Astrocyte of the spinal cord (primary cell): ENCODE results near the gene SGMS1.

Experiments
- DNase-seq: peaks from one replicate; pipeline ENCODE4 v3.0.0; 2011; ENCODE audit warnings: low read depth, low spot score
- H3K4me3 ChIP-seq: 2 replicates; pipeline ENCODE4 v1.5.1; 2011; ENCODE audit warnings: low read depth, mild to moderate bottlenecking, low read length, moderate library complexity
- in situ Hi-C: cut with HindIII; loops from 2 replicates; pipeline ENCODE4 v1.10.0; 2017; ENCODE audit warnings: low sequenced_read_pairs
- TF ChIP-seq, protein P1 (sequence below): IDR thresholded peaks from 2 replicates; pipeline ENCODE4 v1.5.1; 2012; ENCODE audit warnings: low read depth, mild to moderate bottlenecking, low read length, inconsistent platforms

Gene SGMS1

GRCh38 chr10:50558371-50558770 is 65.4 kb downstream of the SGMS1 start:
- H3K4me3 ChIP-seq = no peak overlapping the region
- TF ChIP-seq, protein P1, sequence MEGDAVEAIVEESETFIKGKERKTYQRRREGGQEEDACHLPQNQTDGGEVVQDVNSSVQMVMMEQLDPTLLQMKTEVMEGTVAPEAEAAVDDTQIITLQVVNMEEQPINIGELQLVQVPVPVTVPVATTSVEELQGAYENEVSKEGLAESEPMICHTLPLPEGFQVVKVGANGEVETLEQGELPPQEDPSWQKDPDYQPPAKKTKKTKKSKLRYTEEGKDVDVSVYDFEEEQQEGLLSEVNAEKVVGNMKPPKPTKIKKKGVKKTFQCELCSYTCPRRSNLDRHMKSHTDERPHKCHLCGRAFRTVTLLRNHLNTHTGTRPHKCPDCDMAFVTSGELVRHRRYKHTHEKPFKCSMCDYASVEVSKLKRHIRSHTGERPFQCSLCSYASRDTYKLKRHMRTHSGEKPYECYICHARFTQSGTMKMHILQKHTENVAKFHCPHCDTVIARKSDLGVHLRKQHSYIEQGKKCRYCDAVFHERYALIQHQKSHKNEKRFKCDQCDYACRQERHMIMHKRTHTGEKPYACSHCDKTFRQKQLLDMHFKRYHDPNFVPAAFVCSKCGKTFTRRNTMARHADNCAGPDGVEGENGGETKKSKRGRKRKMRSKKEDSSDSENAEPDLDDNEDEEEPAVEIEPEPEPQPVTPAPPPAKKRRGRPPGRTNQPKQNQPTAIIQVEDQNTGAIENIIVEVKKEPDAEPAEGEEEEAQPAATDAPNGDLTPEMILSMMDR = no peak
- in situ Hi-C loops = no loop called here
- DNase-seq = no peak

DNA sequence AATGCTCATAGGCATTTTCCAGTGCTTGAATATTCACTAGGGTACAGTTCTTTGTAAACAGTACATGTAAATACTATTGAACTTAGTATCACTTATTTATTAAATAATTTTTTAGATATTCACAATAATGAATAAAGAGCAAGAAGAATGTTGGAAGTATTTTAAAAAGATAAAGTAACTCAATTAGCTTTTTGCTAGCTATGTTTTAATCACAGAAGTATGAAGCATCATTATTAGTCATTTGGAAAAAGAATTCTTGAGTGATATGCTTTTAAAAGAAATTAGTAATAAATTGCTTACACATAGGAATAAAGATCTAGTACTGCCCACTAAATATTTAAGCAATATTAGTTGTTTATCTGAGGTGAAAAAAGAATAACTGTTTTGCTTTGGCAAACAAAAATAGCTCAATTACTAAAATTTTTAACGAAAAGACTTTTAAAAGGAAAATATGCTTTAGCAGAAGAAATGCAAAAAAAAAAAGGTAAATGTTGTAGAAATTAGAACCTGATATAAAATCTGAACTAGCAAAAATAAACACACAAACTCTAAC is 66.5 kb downstream of the SGMS1 start:
- no peak for DNase-seq
- TF ChIP-seq, protein P1 = no peak
- in situ Hi-C loops = no loop called here
- no peak overlapping the region for H3K4me3 ChIP-seq

DNA sequence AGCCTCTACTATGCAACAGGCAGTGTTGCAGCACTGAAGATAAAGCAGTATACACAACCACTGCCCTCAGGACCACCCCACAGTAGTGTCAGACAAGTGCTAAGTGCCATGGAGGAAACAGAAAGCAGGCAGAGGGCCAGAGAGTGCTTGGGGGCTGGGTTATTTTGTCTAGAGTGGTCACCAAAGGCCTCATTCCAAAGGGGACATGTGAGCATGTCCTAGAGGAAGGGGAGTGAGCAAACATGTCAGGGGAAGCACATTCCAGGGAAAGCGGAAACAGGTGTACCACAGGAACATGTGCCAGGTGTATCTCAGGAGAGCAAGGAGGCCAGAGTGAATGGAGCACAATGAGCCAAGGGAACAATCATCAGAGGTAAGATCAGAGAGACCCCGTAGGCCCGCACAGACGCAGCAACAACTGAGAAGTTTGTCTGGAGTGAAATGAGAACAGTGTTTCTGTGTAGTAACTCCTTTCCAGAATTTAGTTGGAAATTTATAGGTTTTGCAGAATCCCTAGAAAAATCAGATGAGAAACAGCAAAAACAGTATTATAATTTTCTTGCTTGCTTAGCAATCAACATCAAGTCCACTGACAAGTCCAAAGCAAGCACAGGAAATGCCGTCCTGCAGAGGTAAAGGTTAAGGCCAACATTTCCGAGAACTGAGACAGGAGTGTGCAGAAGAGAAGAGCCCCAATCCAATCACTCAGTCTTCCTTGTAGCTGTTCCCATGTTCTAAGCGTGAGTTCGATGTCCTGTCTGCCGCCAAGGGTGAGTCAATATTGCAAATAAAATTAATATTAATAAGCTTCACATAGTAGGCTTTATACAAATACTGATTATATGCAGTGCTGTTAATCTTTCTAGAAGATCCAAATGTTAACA is 67.3 kb downstream of the SGMS1 start:
- in situ Hi-C loops = no loop called here
- TF ChIP-seq, protein P1 = no peak
- DNase-seq = no peak
- no peak overlapping the region for H3K4me3 ChIP-seq

- peak; percentile 31 for DNase-seq
- in situ Hi-C loops = no loop called here
- TF ChIP-seq, protein P1 = no peak
- H3K4me3 ChIP-seq = no peak overlapping the region
These were observed 68.7 kb downstream of the SGMS1 start for GRCh38 chr10:50554995-50555568.

- DNase-seq = no peak
- no peak overlapping the region for H3K4me3 ChIP-seq
- in situ Hi-C loops = no loop called here
- TF ChIP-seq, protein P1 = no peak
These were observed 69.3 kb downstream of the SGMS1 start for GRCh38 chr10:50554376-50554994.

DNA sequence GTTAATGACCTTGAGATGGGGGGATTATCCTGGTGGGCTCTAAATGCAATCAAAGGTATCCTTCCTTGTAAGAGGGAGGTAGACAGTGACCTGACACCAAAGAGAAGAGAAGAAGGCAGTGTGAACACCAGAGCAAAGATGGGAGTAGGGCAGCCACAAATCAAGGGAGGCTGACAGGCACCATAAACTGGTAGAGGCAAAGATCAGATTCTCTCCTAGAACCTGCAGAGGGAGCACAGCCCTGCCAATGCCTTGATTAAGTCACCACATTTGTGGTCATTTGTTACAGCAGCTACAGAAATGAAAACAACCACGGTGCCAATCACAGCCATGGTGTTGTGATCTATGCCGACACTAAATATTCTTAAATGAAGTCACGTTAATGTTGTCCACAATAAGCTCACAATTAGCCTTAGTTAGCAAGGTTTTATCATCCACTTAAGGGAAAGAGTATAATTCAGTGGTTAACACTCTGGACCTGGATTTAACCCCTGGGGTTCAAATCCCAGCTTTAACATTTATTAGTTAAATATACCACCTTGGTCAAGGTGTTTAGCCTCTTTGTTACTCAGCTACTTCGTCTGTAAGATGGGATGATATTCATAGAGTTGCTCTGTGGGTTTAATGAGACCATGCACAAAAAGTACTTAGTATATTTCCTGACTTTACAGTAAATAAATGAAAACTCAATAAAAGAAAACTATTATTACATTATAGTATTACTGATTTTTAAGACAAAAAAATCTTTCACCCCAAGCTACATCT is 70.8 kb downstream of the SGMS1 start:
- in situ Hi-C loops = no loop called here
- TF ChIP-seq, protein P1 = peak; percentile 23
- DNase-seq = no peak
- no peak overlapping the region for H3K4me3 ChIP-seq
